GM12873 (cell line): Measurements from ENCODE around the gene LIN28B.
A peak's percentile ranks its signal among the peaks of the same experiment; 100 is the strongest.

Experiments used
- CTCF ChIP-seq: IDR thresholded peaks from 2 replicates; pipeline ENCODE4 v1.5.1; 2012; ENCODE audit warnings: low read depth, mild to moderate bottlenecking, moderate library complexity, low read length, control low read depth; ENCODE audit not compliant: insufficient read depth; ENCODE audit errors: missing control alignments

The LIN28B gene

GRCh38 chr6:105078386-105078708, 121.4 kb downstream of the LIN28B start:
- no peak for TF ChIP-seq CTCF

GRCh38 chr6:105080279-105080678, 123.4 kb downstream of the LIN28B start:
- TF ChIP-seq CTCF: no peak

GRCh38 chr6:105087571-105088211, 130.8 kb downstream of the LIN28B start:
- TF ChIP-seq CTCF: peak; percentile 70

GRCh38 chr6:105091140-105091829, 134.4 kb downstream of the LIN28B start:
- no peak for TF ChIP-seq CTCF

- no peak for TF ChIP-seq CTCF
These were observed 137.3 kb downstream of the LIN28B start for GRCh38 chr6:105094133-105094640.

- TF ChIP-seq CTCF: no peak
These were observed 138.2 kb downstream of the LIN28B start for GRCh38 chr6:105095139-105095538.

GRCh38 chr6:105097288-105097687, 140.4 kb downstream of the LIN28B start:
- TF ChIP-seq CTCF: no peak
